Neuron (in vitro differentiated cells): Measurements from ENCODE around the gene NEK6.
"Not testable (repeated sequence)": the region's sequence is repeated elsewhere in the genome, so short reads cannot be mapped to it uniquely, and the experiment has no call there.

Experiments
- H2AFZ ChIP-seq: one replicate; pipeline ENCODE4 v1.6.1; 2013; ENCODE audit warnings: low read depth, mild to moderate bottlenecking, inconsistent platforms, low read length, moderate library complexity
- H3K27me3 ChIP-seq: one replicate; pipeline ENCODE4 v1.6.1; 2013; ENCODE audit warnings: low read length; ENCODE audit not compliant: insufficient read depth
- H3K36me3 ChIP-seq: one replicate; pipeline ENCODE4 v1.6.1; 2013; ENCODE audit warnings: low read length; ENCODE audit not compliant: insufficient read depth
- H3K4me1 ChIP-seq: one replicate; pipeline ENCODE4 v1.6.1; 2013; ENCODE audit warnings: low read length; ENCODE audit not compliant: insufficient read depth
- H3K4me3 ChIP-seq: 2 replicates; pipeline ENCODE4 v1.5.1; 2013; ENCODE audit warnings: mild to moderate bottlenecking, low read length, moderate library complexity
- H3K9me3 ChIP-seq: one replicate; pipeline ENCODE4 v1.6.1; 2013; ENCODE audit warnings: low read length

NEK6 gene

GRCh38 chr9:124242331-124243194 lies 15.2 kb upstream of the NEK6 start:
- Histone ChIP-seq H3K4me3 (peak overlapping the region; percentile 4), H3K27me3 (no peaks in the 10 kb centered on the region), H3K9me3 (no peaks in the 10 kb centered on the region)

DNA sequence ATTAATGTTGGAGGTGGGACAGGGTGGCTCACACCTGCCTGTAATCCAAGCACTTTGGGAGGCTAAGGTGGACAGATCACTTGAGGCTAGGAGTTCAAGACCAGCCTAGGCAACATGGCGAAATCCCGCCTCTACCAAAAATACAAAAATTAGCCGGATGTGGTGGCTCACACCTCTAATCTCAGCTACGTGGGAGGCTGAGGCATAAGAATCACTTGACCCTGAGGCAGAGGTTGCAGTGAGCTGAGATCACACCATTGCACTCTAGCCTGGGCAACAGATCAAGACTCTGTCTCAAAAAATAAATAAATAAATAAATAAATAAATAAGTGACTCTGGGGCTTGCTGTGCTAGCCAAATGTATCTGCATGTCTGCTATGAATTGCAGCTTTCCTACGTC lies 10.4 kb upstream of the NEK6 start:
- not testable (repeated sequence) for H3K4me1 ChIP-seq, H3K36me3 ChIP-seq, H3K4me3 ChIP-seq, H2AFZ ChIP-seq, H3K27me3 ChIP-seq, H3K9me3 ChIP-seq

More at GRCh38 chr9:124242331-124243194, 15.2 kb upstream of the NEK6 start:
- Histone ChIP-seq H2AFZ (peak overlapping the region; percentile 21), H3K36me3 (no peaks in the 10 kb centered on the region), H3K4me1 (peaks cover 2% of the 10 kb centered on the region)

- Histone ChIP-seq H3K27me3 (peaks cover 9% of the 10 kb centered on the region), H3K4me3 (no peak overlapping the region), H2AFZ (no peak overlapping the region), H3K4me1 (peaks cover under 1% of the 10 kb centered on the region), H3K36me3 (no peaks in the 10 kb centered on the region), H3K9me3 (no peaks in the 10 kb centered on the region)
These were observed 9.7 kb upstream of the NEK6 start for GRCh38 chr9:124248066-124248465.

- no peaks in the 10 kb centered on the region for H3K4me1 ChIP-seq
- peaks cover 9% of the 10 kb centered on the region for H3K27me3 ChIP-seq
- no peak overlapping the region for H3K4me3 ChIP-seq
- no peaks in the 10 kb centered on the region for H3K36me3 ChIP-seq
- H2AFZ ChIP-seq: no peak overlapping the region
- no peaks in the 10 kb centered on the region for H3K9me3 ChIP-seq
These were observed 8.8 kb upstream of the NEK6 start for GRCh38 chr9:124248960-124249359.

DNA sequence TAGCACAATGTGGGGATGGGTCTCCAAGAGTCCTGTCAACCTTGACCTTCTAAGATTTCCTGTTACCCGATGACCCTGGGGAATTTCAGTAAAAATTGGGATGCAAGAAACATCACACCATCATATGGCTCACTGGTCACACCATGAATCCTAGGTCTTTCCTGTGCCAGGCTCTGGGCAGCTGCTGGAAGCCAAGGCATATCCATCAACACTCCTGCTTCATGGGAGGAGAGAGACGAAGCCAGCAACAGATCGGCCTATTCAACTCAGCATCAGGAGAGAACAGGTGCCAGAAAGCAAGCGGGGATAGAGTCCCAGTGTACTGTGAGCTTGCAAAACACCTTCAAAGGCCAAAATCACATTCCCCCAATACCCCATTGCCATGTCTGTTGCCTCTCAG lies 6.5 kb upstream of the NEK6 start:
- no peak overlapping the region for H3K4me3 ChIP-seq
- H3K4me1 ChIP-seq: peaks cover 1% of the 10 kb centered on the region
- H3K27me3 ChIP-seq: peaks cover 9% of the 10 kb centered on the region
- no peaks in the 10 kb centered on the region for H3K9me3 ChIP-seq
- no peak overlapping the region for H2AFZ ChIP-seq
- H3K36me3 ChIP-seq: no peaks in the 10 kb centered on the region

- Histone ChIP-seq H3K4me1 (peaks cover 7% of the 10 kb centered on the region), H3K27me3 (peaks cover 9% of the 10 kb centered on the region), H3K36me3 (no peaks in the 10 kb centered on the region), H3K4me3 (no peak overlapping the region), H2AFZ (no peak overlapping the region), H3K9me3 (no peaks in the 10 kb centered on the region)
These were observed 6.0 kb upstream of the NEK6 start for GRCh38 chr9:124251605-124252378.

- not testable (repeated sequence) for H3K4me3 ChIP-seq, H3K36me3 ChIP-seq, H2AFZ ChIP-seq, H3K4me1 ChIP-seq, H3K9me3 ChIP-seq, H3K27me3 ChIP-seq
These were observed 4.9 kb upstream of the NEK6 start for GRCh38 chr9:124252878-124253277.

GRCh38 chr9:124254261-124254682 lies 3.5 kb upstream of the NEK6 start:
- Histone ChIP-seq H3K9me3 (no peaks in the 10 kb centered on the region), H3K36me3 (no peaks in the 10 kb centered on the region), H3K4me3 (no peak overlapping the region), H3K27me3 (peaks cover 9% of the 10 kb centered on the region), H3K4me1 (peaks cover 12% of the 10 kb centered on the region), H2AFZ (no peak overlapping the region)

DNA sequence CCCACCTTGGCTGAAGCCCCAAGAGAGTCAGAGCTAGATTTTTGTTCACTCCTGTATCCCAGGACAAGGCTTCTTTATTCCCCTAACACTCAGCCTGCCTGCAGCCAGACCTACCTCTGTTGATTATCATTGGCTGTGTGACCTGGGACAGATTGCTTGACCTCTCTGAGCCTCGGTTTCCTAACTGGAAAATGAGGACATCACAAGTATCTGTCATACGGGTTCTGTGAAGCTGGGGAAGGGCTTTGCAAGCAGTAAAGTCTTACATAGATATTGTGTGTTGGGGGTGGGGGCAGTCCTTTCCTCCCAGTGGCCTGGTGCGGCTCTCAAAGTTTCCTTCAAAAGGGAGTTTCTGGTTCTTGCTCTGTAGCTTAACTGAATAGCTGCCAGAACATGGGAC lies 2.5 kb upstream of the NEK6 start:
- no peaks in the 10 kb centered on the region for H3K36me3 ChIP-seq
- no peaks in the 10 kb centered on the region for H3K9me3 ChIP-seq
- H2AFZ ChIP-seq: no peak overlapping the region
- peaks cover 9% of the 10 kb centered on the region for H3K27me3 ChIP-seq
- peaks cover 20% of the 10 kb centered on the region for H3K4me1 ChIP-seq
- no peak overlapping the region for H3K4me3 ChIP-seq

DNA sequence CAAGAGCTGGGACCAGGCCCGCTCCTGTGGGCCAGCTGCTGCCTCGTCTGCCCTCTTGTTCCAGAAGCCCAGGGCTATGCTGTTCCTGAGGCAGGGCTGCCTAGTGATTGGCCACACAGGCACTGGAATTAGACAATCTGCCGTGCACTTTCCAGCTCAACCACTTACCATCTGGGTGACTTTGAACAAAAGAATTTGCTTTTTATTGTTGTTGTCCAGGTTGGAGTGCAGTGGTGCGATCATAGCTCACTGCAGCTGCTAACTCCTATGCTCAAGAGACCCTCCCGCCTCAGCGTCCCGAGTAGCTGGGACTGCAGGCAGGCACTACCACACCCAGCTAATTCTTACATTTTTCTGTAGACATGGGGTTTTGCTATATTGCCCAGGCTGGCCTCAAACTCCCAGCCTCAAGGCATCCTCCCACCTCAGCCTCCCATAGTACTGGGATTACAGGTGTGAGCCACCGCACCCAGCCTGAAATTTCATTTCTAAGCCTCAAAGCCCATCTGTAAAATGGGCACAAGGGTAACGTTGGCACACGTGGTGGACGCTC lies 1.2 kb upstream of the NEK6 start:
- H3K27me3 ChIP-seq: peaks cover 4% of the 10 kb centered on the region

GRCh38 chr9:124257070-124257843 lies 492 bp upstream of the NEK6 start:
- Histone ChIP-seq H3K4me3 (peak overlapping the region; percentile 82), H3K27me3 (no peaks in the 10 kb centered on the region)

More for the DNA sequence above, 1.2 kb upstream of the NEK6 start:
- Histone ChIP-seq H3K4me1 (peaks cover 32% of the 10 kb centered on the region), H3K9me3 (no peaks in the 10 kb centered on the region), H2AFZ (no peak overlapping the region), H3K36me3 (no peaks in the 10 kb centered on the region), H3K4me3 (no peak overlapping the region)

DNA sequence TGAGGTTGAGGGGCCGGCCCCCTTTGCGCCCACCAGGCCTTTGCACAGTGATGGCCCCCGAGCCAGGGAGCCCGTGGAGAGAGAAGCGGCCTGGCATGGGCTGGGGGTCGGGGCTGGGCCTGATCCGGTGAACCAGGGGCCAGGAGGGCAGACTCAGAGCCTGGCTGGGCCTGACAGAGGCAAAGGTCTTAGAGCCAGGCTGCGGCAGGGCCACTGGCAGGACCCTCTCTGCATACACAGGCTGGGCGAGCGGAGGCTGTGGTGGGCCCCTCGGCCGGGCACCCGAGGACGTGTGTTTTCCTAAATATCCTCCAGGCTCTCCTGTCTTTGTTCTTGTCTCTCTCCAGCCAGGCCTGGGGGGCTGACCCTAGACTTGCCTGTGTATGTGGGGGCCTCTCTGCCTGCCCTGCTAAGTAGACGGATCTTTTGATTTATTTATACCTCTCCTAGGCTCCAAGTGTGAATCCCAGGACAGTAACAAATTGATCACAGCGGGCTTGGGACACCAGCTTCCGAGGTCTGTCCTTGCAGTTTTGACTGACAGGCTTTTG lies 933 bp downstream of the NEK6 start:
- no peaks in the 10 kb centered on the region for H3K36me3 ChIP-seq
- peak overlapping the region; percentile 82 for H3K4me3 ChIP-seq
- no peaks in the 10 kb centered on the region for H3K9me3 ChIP-seq
- peak overlapping the region; percentile 5 for H2AFZ ChIP-seq
- no peaks in the 10 kb centered on the region for H3K27me3 ChIP-seq
- peaks cover 53% of the 10 kb centered on the region for H3K4me1 ChIP-seq

More at GRCh38 chr9:124257070-124257843, 492 bp upstream of the NEK6 start:
- Histone ChIP-seq H3K36me3 (no peaks in the 10 kb centered on the region), H2AFZ (no peak overlapping the region), H3K9me3 (no peaks in the 10 kb centered on the region), H3K4me1 (peaks cover 39% of the 10 kb centered on the region)
